GM12878 (cell line): ENCODE results near the gene HEMK1. TPM values are rescaled to one million over a fixed set of nuclear protein-coding genes. Genes with fewer than 3 reads are reported as not detected.

Experiments
- MLLT1 ChIP-seq: fragments of 450-650 bp; IDR thresholded peaks from 2 replicates; pipeline ENCODE4 v1.6.1; 2016; ENCODE audit warnings: mild to moderate bottlenecking
- NR2C2 ChIP-seq: IDR thresholded peaks from 2 replicates; pipeline ENCODE4 v1.6.1; 2011; ENCODE audit warnings: borderline replicate concordance, low read depth; ENCODE audit not compliant: control insufficient read depth, insufficient read length
- PRDM15 ChIP-seq: fragments of 450-650 bp; formaldehyde crosslinking; IDR thresholded peaks from 2 replicates; pipeline ENCODE4 v1.4.0; 2020; ENCODE audit warnings: mild to moderate bottlenecking, moderate library complexity
- SMARCA5 ChIP-seq: fragments of 450-650 bp; IDR thresholded peaks from 2 replicates; pipeline ENCODE4 v1.6.1; 2017; ENCODE audit warnings: mild to moderate bottlenecking
- ZNF687 ChIP-seq: fragments of 450-650 bp; IDR thresholded peaks from 2 replicates; pipeline ENCODE4 v1.6.1; 2017; ENCODE audit warnings: mild to moderate bottlenecking, moderate library complexity
- polyA plus RNA-seq, 11 experiments: library from polyadenylated mRNA; depleted of rRNA in 4 of 11; unstranded in 6 of 11; stranded (reverse) in 5 of 11; fragments of >200 nt; fragmentation: Nextera tagmentation in 4 of 11; fragmentation: Illumina TruSeq in 1 of 11; extraction: Ambion mirVana in 4 of 11; extraction: Trizol in 1 of 11; gene quantifications; 1 replicate in 1 of 11; 2 replicates in 10 of 11; pipeline versions ENCODE4 v1.2.1 to v1.2.3, GENCODE V29; 2011 to 2016; ENCODE audit warnings: inconsistent platforms in 2 of 11, missing spikeins in 2 of 11, low read depth in 1 of 11
- total RNA-seq, 4 experiments: library from RNA; depleted of rRNA in 3 of 4; stranded (reverse); fragments of >200 nt in 3 of 4; fragmentation: Illumina TruSeq in 1 of 4; extraction: Trizol in 1 of 4; gene quantifications; 2 replicates each; pipeline versions ENCODE4 v1.2.1 to v1.2.3, GENCODE V29; 2013 to 2021
- TF ChIP-seq, protein P1 (sequence below): IDR thresholded peaks from 2 replicates; pipeline ENCODE4 v1.6.1; 2011; ENCODE audit warnings: mild to moderate bottlenecking, low read depth, low read length, moderate library complexity; ENCODE audit not compliant: insufficient replicate concordance

The HEMK1 gene
- total and polyA plus RNA-seq, 10 of the 15 experiments (the other 5 are each of a cell fraction or from before 2014, with no cell fraction given): 2.8 to 19.0 (median 12.0) TPM

DNA sequence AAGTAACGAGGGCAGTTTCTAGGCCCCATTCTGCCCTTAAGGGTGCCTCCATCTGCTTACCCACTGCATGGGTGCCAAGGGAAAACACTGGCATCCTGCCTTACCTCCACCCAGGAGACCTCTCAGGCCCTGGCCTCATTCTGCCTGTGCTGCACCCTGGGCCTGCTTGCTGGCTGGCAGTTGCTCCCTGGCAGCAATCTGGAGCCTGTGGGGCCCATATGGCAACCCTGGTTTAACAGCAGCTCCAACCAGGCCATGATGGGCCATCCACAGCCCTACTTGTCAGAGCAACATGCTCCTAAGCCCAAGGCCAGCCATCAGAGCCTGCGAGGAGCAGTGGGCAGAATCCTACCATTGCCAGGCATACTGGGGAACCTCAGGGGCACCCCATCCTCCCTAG lies 5.5 kb upstream of the HEMK1 start (continued):
- TF ChIP-seq MLLT1 (no peak), PRDM15 (CRISPR knock-in tag) (no peak), NR2C2 (no peak), SMARCA5 (no peak), ZNF687 (no peak)
- TF ChIP-seq, protein P1, sequence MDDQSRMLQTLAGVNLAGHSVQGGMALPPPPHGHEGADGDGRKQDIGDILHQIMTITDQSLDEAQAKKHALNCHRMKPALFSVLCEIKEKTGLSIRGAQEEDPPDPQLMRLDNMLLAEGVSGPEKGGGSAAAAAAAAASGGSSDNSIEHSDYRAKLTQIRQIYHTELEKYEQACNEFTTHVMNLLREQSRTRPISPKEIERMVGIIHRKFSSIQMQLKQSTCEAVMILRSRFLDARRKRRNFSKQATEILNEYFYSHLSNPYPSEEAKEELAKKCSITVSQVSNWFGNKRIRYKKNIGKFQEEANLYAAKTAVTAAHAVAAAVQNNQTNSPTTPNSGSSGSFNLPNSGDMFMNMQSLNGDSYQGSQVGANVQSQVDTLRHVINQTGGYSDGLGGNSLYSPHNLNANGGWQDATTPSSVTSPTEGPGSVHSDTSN: no peak
